NB4 (cell line): ENCODE results near the gene KIF6.

Source experiments
- POLR2A ChIP-seq: IDR thresholded peaks from 2 replicates; pipeline ENCODE4 v1.6.1; 2011; ENCODE audit warnings: mild to moderate bottlenecking; ENCODE audit not compliant: insufficient read length; ENCODE audit errors: extremely low read depth
- TF ChIP-seq, protein P1 (sequence below): IDR thresholded peaks from one replicate; pipeline ENCODE4 v1.5.1; 2012; ENCODE audit warnings: low read depth, low read length

DNA sequence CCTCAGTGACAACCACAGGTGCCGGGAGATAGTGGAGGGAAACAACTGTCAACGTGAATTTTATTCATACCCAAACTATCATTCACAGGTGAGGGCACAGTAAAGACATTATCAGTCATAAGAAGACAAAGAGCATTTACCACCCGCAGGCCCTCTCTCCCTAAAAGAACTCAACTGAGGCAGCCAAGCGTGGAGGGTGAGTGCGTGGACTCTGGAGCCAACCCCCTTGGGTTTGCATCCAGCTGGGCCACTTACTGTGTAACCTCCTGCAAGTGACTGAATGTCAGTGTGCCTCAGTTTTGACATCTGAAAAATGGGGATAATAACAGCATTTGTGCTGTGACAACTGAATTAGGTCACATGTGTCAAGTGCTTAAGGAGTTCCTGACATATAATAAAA is 332.1 kb downstream of the KIF6 start:
- TF ChIP-seq POLR2A: no peak
- TF ChIP-seq, protein P1, sequence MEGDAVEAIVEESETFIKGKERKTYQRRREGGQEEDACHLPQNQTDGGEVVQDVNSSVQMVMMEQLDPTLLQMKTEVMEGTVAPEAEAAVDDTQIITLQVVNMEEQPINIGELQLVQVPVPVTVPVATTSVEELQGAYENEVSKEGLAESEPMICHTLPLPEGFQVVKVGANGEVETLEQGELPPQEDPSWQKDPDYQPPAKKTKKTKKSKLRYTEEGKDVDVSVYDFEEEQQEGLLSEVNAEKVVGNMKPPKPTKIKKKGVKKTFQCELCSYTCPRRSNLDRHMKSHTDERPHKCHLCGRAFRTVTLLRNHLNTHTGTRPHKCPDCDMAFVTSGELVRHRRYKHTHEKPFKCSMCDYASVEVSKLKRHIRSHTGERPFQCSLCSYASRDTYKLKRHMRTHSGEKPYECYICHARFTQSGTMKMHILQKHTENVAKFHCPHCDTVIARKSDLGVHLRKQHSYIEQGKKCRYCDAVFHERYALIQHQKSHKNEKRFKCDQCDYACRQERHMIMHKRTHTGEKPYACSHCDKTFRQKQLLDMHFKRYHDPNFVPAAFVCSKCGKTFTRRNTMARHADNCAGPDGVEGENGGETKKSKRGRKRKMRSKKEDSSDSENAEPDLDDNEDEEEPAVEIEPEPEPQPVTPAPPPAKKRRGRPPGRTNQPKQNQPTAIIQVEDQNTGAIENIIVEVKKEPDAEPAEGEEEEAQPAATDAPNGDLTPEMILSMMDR: no peak
